SK-N-SH (cell line): Measurements from ENCODE around the gene CYTH3. TPM values are rescaled to one million over a fixed set of nuclear protein-coding genes. Genes with fewer than 3 reads are reported as not detected.

Experiments
- CTCF ChIA-PET: fragments of 300-600, 350-600 bp; formaldehyde crosslinking; extraction: SDS; loops from one replicate; lab custom pipeline; 2021; lab: Yijun Ruan, JAX
- POLR2A ChIA-PET: fragments of 350-600 bp; sonication (Branson Sonifier 250); formaldehyde crosslinking; extraction: SDS; loops from one replicate; lab custom pipeline; 2020; ENCODE audit warnings: antibody characterized with exemption, inconsistent platforms; lab: Yijun Ruan, JAX
- DNase-seq: peaks from one replicate; pipeline ENCODE4 v3.0.0; 2012
- H2AFZ ChIP-seq: fragments of 200-600 bp; sonication (generic); 2 replicates; pipeline ENCODE4 v1.8.1; 2016; ENCODE audit warnings: antibody characterized with exemption, mild to moderate bottlenecking, low read depth
- H3F3A ChIP-seq: fragments of 200-600 bp; sonication (generic); replicated peaks from 2 replicates; pipeline ENCODE3; 2016; ENCODE audit warnings: antibody characterized with exemption, mild to moderate bottlenecking; ENCODE audit not compliant: insufficient read depth
- H3K27ac ChIP-seq, 2 experiments: fragments of 200-500 bp in 1 of 2; fragments of 200-600 bp in 1 of 2; sonication (Bioruptor generic) in 1 of 2; sonication (generic), shearing (Covaris generic) in 1 of 2; 2 replicates each; pipeline versions ENCODE4 v1.5.1 to v1.6.1; 2014 to 2016; ENCODE audit warnings: low read depth in 2 of 2, inconsistent platforms in 1 of 2, low read length in 1 of 2, mild to moderate bottlenecking in 1 of 2, mixed read lengths in 1 of 2
- H3K27me3 ChIP-seq: fragments of 200-600 bp; sonication (generic), shearing (Covaris generic); 2 replicates; pipeline ENCODE4 v1.6.1; 2016; ENCODE audit warnings: mixed run types; ENCODE audit not compliant: insufficient read depth
- H3K36me3 ChIP-seq, 2 experiments: fragments of 200-500 bp in 1 of 2; fragments of 200-600 bp in 1 of 2; sonication (Bioruptor generic) in 1 of 2; sonication (generic) in 1 of 2; replicated peaks in 1 of 2; 2 replicates each; pipeline versions ENCODE3 to v1.5.1; 2014 to 2016; ENCODE audit warnings: low read length in 1 of 2, mild to moderate bottlenecking in 1 of 2; ENCODE audit not compliant: insufficient read depth in 2 of 2, control insufficient read depth in 1 of 2
- H3K4me1 ChIP-seq, 2 experiments: fragments of 200-500 bp in 1 of 2; fragments of 200-600 bp in 1 of 2; sonication (Bioruptor generic) in 1 of 2; sonication (generic), shearing (Covaris generic) in 1 of 2; 2 replicates each; pipeline versions ENCODE4 v1.5.1 to v1.6.1; 2014 to 2016; ENCODE audit warnings: low read depth in 1 of 2, low read length in 1 of 2, mixed run types in 1 of 2; ENCODE audit not compliant: insufficient read depth in 2 of 2, control insufficient read depth in 1 of 2
- H3K4me2 ChIP-seq: fragments of 200-600 bp; sonication (generic), shearing (Covaris generic); 2 replicates; pipeline ENCODE4 v1.6.1; 2017; ENCODE audit warnings: mixed run types
- H3K4me3 ChIP-seq, 2 experiments: fragments of 200-500 bp in 1 of 2; fragments of 200-600 bp in 1 of 2; sonication (Bioruptor generic) in 1 of 2; sonication (generic), shearing (Covaris generic) in 1 of 2; 2 replicates each; pipeline versions ENCODE4 v1.5.1 to v1.8.1; 2014 to 2016; ENCODE audit warnings: low read depth in 2 of 2, inconsistent platforms in 1 of 2, low read length in 1 of 2, mild to moderate bottlenecking in 1 of 2, mixed read lengths in 1 of 2, moderate library complexity in 1 of 2
- H3K79me2 ChIP-seq: fragments of 200-600 bp; sonication (generic); 2 replicates; pipeline ENCODE4 v1.8.1; 2017; ENCODE audit warnings: mild to moderate bottlenecking; ENCODE audit not compliant: insufficient read depth
- H3K9ac ChIP-seq: fragments of 200-600 bp; sonication (generic); 2 replicates; pipeline ENCODE4 v1.6.1; 2017; ENCODE audit warnings: mixed run types
- H3K9me2 ChIP-seq: fragments of 200-600 bp; sonication (generic); 2 replicates; pipeline ENCODE4 v1.6.1; 2017; ENCODE audit warnings: mixed run types
- H3K9me3 ChIP-seq: fragments of 200-600 bp; sonication (generic); 2 replicates; pipeline ENCODE4 v1.6.1; 2017; ENCODE audit warnings: mixed run types, mild to moderate bottlenecking, moderate library complexity
- H4K20me1 ChIP-seq: fragments of 200-600 bp; sonication (generic); 2 replicates; pipeline ENCODE4 v1.6.1; 2017; ENCODE audit warnings: mild to moderate bottlenecking, mixed run types; ENCODE audit not compliant: insufficient read depth
- EP300 ChIP-seq, 2 experiments: IDR thresholded peaks; 2 replicates each; pipeline versions ENCODE4 v1.4.0 to v1.6.1; 2012; ENCODE audit warnings: borderline replicate concordance in 1 of 2, low read depth in 1 of 2, low read length in 1 of 2
- FOSL2 ChIP-seq: IDR thresholded peaks from 2 replicates; pipeline ENCODE4 v1.4.0; 2012; ENCODE audit warnings: low read depth, mild to moderate bottlenecking, moderate library complexity, borderline replicate concordance
- NRF1 ChIP-seq: IDR thresholded peaks from 2 replicates; pipeline ENCODE4 v1.6.1; 2012; ENCODE audit warnings: low read depth, mild to moderate bottlenecking, low read length
- POLR2AphosphoS5 ChIP-seq: IDR thresholded peaks from 2 replicates; pipeline ENCODE4 v1.6.1; 2012; ENCODE audit warnings: low read depth, low read length
- RAD21 ChIP-seq: IDR thresholded peaks from 2 replicates; pipeline ENCODE4 v1.6.1; 2012; ENCODE audit warnings: mild to moderate bottlenecking, low read length
- REST ChIP-seq: IDR thresholded peaks from 2 replicates; pipeline ENCODE4 v1.6.1; 2012; ENCODE audit warnings: mild to moderate bottlenecking, low read depth, low read length, moderate library complexity
- RXRA ChIP-seq: IDR thresholded peaks from 2 replicates; pipeline ENCODE4 v1.4.0; 2012; ENCODE audit warnings: low read depth, mild to moderate bottlenecking, borderline replicate concordance
- SIN3A ChIP-seq: IDR thresholded peaks from 2 replicates; pipeline ENCODE4 v1.6.1; 2012; ENCODE audit warnings: low read depth, mild to moderate bottlenecking, low read length, moderate library complexity, borderline replicate concordance
- SMC3 ChIP-seq: IDR thresholded peaks from 2 replicates; pipeline ENCODE4 v1.6.1; 2012; ENCODE audit warnings: low read depth, low read length, improper control_type of control experiment
- TCF12 ChIP-seq: IDR thresholded peaks from 2 replicates; pipeline ENCODE4 v1.4.0; 2012
- USF1 ChIP-seq: IDR thresholded peaks from 2 replicates; pipeline ENCODE4 v1.4.0; 2012; ENCODE audit warnings: low read depth, borderline replicate concordance
- YY1 ChIP-seq: IDR thresholded peaks from 2 replicates; pipeline ENCODE4 v1.4.0; 2012; ENCODE audit warnings: low read depth, mild to moderate bottlenecking
- whole genome bisulfite sequencing: methylation state at CpG from one replicate; pipeline ENCODE4 v1.1.6; 2017; ENCODE audit warnings: low lambda C conversion rate; 5-methylcytosine and 5-hydroxymethylcytosine counted together
- polyA plus RNA-seq, 3 experiments: library from polyadenylated mRNA; depleted of rRNA; stranded (reverse); fragments of >200 nt; gene quantifications; 2 replicates each; pipeline ENCODE4 v1.2.3, GENCODE V29; 2012

The CYTH3 gene
- polyA plus RNA-seq, 1 of the 3 experiments (the other 2 are of a cell fraction) = 55.1 TPM

GRCh38 chr7:6155596-6155995 is 116.8 kb downstream of the CYTH3 start:
- 99% methylated on average over 11 of the region's 11 CpGs for WGBS
- CTCF ChIA-PET = interaction anchor here (0.7 to 2.4 kb wide), 4 partner anchors 8 to 168 kb away, joined by 3 to 10 read pairs (median 3); no protein-coding TSS in a partner anchor
- H3K4me2 ChIP-seq = no peak overlapping the region
- no peak overlapping the region for H3K27ac ChIP-seq
- POLR2A ChIA-PET = interaction anchor here (0.6 kb wide), 1 partner anchor 177 kb away, joined by 4 read pairs; no protein-coding TSS in a partner anchor
- H4K20me1 ChIP-seq = peaks cover 4% of the 10 kb centered on the region; the same call in 1 of the 2 replicates
- no peaks in the 10 kb centered on the region for H3K9me3 ChIP-seq
- TF ChIP-seq POLR2AphosphoS5 (no peak), RAD21 (no peak), RXRA (no peak), SMC3 (no peak), USF1 (no peak), NRF1 (no peak), REST (no peak), FOSL2 (no peak), TCF12 (no peak), YY1 (no peak), SIN3A (no peak), EP300 (IDR thresholded peaks at IDR 0.05; ENCODE audit: borderline replicate concordance in 1 of 2, low read depth in 1 of 2, low read length in 1 of 2) (no peak)
- peaks cover 58 to 87% of the 10 kb centered on the region in 2 experiments for H3K36me3 ChIP-seq
- H3K9me2 ChIP-seq = no peaks in the 10 kb centered on the region
- peaks cover 14% of the 10 kb centered on the region; the same call in 1 of the 2 replicates for H3K79me2 ChIP-seq
- no peak overlapping the region for H3K9ac ChIP-seq
- DNase-seq = no peak
- no peak overlapping the region for H2AFZ ChIP-seq
- H3K4me3 ChIP-seq = no peak overlapping the region
- no peaks in the 10 kb centered on the region for H3K27me3 ChIP-seq
- peaks cover 12% of the 10 kb centered on the region for H3F3A ChIP-seq
- H3K4me1 ChIP-seq = peaks cover 0 to 16% of the 10 kb centered on the region in 2 experiments; a peak in 1 of 4 replicates
